HG03558 (cell line): ENCODE results near the gene BMP5.

ENCODE experiments used
- ATAC-seq: cut with Tn5 transposase; IDR thresholded peaks from one replicate; pipeline ENCODE4 v1.9.1; 2021; ENCODE audit warnings: moderate number of reproducible peaks; ENCODE audit not compliant: unreplicated experiment; ENCODE audit errors: extremely low read depth

BMP5 gene

DNA sequence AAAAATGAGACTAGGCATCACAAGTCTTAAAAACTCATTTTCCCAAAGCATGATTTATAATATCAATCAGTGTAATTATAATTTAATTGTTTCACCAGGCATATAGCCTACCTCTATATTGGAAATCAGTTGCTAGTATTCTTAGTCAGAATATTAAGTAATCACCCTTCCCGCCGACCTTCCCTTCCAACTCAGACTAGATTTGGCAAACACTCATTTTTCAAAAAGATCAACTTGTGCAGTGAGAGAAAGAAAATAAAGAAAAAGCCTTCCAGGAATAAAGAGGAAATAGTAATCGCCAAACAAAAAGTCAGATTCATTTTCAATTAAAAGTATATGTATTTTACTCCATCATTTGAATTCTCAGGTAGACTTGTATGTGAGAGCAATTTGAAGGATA is 1.9 kb upstream of the BMP5 start:
- no peak for ATAC-seq

- no peak for ATAC-seq
These were observed 1.1 kb downstream of the BMP5 start for GRCh38 chr6:55874316-55874715.

DNA sequence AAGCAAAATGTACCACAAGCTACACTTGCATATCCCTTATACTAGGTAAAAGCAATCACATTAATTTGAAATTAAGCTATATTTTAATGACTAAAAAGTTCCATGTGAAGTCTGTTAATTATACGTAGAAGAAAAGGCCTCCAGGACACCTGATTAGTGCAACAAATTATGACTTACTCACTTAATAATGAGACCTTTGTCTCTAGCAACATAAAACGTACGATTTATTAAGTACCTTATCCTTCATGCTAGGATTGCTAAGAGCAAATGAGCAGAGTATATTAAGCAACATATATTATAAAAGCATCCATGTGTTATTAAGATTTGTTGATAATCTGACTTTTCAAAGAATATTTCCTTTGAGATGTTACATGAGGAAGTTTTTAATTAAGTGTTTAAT is 2.5 kb downstream of the BMP5 start:
- ATAC-seq, result no peak

GRCh38 chr6:55870181-55870813 is 5.1 kb downstream of the BMP5 start:
- ATAC-seq, result no peak

DNA sequence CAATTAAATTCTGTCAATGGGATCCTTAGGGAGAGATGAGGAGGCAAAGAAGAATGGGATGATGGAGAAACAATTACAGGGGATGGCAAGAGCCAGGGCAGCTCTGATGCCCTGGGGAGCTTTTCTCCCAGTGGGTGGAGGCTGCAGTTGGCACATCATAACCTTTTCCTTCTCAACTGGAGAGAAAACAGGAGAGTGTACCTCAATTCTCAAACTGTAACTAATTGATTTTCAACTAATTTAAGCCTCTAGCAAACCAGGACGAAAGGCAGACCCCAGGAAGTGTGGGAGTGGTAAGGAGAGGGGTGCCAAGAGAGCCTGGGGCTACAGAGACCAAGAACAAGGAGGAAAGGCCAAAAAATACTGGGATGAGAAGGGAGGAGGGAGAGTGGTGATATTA is 5.7 kb downstream of the BMP5 start:
- ATAC-seq, result no peak

DNA sequence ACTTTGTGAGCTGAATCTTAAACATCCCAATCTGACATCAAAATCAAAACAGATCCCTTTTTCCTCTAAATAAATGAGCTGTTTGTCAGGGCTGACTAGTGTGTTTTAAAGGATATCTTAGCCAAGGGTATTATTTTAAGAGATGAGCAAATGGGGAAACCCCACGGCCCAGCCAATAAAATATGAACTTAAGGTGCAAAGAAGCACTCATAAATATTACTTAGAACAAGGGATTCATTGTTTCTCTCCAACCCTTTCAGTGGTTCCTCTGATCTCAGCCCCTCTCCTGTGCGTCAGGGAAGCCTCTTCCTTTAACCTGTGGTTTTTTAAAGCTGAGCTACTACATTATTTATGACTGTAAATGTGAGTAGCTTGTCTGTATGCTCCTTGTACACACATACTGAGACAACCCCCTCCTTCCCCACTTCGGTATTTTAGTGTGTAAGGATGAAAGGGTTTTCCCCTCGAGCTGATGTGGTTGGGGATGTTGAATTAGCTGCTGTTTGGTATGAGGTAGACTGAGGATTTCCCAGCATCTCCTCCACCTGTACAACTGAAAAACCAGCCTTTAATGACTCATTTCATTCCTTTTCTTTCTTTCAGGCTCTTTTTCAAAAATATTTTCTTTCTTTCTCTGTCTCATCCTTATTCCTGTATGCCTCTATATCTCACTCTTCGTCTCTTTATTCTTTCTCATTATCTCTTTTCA is 6.5 kb downstream of the BMP5 start:
- peak; percentile 93 for ATAC-seq

DNA sequence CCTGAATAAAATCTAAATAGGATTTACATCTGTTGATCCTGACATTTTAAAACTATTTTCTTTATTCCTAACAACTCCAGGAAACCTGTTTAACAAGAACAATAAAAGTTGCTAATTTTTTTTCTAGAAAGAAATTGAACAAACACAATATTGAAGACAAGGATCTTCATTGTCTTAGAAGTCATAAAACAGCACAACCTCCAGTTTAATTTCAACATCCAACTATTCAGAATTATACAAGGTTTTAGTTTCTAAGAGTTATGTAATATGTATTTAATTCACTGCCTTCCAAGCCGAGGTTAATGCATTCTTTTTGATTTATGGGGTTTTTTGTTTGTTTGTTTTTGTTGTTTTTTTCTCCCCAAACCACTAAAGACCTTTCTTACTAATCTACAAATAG is 7.2 kb downstream of the BMP5 start:
- no peak for ATAC-seq

DNA sequence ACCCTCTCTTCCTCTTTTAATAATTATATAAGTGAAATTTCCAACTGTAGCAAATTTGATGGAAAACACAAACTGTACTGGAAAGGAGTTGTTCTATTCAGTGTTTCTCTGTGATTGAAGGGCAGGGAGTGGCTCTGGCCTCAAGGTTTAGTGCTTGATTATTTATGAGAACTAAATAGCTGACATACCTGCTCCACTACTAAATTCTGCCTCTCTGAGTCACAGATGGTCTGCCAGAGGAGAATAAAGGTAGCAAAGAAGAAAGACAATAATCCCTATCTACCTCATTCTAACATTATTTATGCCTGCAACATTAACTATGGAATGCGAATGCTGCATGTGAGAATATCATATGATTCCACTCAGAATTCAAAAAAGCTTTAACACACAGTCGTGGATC is 9.3 kb downstream of the BMP5 start:
- no peak for ATAC-seq

- no peak for ATAC-seq
These were observed 22.1 kb downstream of the BMP5 start for GRCh38 chr6:55853008-55854001.

GRCh38 chr6:55841341-55841740 is 34.0 kb downstream of the BMP5 start:
- ATAC-seq, result no peak

DNA sequence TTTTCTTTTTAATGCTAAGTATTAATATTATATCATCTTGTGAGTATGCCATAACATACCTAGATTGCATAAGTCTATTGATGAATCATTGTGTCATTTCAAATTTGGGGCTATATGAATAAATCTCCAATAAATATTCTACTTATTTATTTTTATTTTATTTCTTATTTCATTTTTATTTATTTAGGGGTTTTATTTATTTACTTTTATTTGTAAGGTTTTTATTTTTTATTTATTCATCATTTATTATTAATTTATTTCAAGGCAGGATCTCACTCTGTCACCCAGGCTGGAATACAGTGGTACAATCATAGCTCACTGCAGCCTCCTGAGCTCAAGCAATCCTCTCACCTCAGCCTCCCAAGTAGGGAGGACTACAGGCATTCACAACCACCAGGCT is 36.3 kb downstream of the BMP5 start:
- no peak for ATAC-seq

- ATAC-seq, result no peak
These were observed 38.4 kb downstream of the BMP5 start for GRCh38 chr6:55836945-55837344.

- ATAC-seq, result no peak
These were observed 38.9 kb downstream of the BMP5 start for GRCh38 chr6:55836481-55836880.

- no peak for ATAC-seq
These were observed 40.2 kb downstream of the BMP5 start for GRCh38 chr6:55835220-55835619.

GRCh38 chr6:55833284-55833683 is 42.1 kb downstream of the BMP5 start:
- ATAC-seq, result peak; percentile 58

GRCh38 chr6:55827818-55828522 is 47.4 kb downstream of the BMP5 start:
- no peak for ATAC-seq

DNA sequence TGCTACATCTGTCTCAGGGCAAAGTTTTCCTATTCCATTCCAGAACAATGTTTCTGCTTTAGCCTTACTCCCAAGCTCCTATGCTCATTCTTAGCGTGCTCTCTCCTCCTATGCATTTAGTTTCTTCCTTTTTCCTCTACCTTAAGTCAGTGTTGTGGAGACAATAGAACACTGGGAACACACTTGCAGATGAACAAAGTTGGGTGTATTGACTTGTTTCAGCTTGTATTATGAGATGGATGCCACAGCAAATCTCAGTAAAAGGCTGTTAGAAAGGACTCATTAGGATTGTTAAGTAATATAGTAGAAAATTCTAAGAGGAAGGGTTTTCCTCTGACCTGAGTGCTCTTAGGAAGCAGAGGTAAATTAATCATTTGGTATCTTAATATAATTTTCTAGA is 48.4 kb downstream of the BMP5 start:
- ATAC-seq, result no peak

GRCh38 chr6:55825402-55826051 is 49.9 kb downstream of the BMP5 start:
- ATAC-seq, result no peak

DNA sequence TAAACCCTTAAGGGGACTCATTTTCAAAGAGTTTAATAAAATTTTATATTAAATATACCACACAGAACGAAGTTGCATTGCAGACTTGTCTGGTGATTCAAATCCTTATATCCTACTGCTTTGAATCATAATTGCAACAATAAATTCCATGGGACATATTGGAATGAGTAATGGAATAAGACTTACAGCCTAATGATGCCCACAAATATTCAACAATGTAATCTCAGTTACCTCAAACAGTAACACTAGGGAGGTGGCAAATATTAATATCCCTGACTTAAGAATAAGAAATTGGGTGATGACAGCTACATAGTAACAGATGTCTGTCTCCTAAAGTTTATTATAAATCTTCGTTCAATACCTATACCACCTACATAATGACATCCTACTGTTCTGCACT is 52.6 kb downstream of the BMP5 start:
- no peak for ATAC-seq

- ATAC-seq, result no peak
These were observed 53.4 kb downstream of the BMP5 start for GRCh38 chr6:55822005-55822404.
